IPS DF 19.7 (cell line): ENCODE measurements around the gene UPB1.

Experiments used
- DNase-seq: peaks from one replicate; pipeline ENCODE4 v3.0.0-alpha.2; 2013; ENCODE audit warnings: low read depth, low spot score

The UPB1 gene

DNA sequence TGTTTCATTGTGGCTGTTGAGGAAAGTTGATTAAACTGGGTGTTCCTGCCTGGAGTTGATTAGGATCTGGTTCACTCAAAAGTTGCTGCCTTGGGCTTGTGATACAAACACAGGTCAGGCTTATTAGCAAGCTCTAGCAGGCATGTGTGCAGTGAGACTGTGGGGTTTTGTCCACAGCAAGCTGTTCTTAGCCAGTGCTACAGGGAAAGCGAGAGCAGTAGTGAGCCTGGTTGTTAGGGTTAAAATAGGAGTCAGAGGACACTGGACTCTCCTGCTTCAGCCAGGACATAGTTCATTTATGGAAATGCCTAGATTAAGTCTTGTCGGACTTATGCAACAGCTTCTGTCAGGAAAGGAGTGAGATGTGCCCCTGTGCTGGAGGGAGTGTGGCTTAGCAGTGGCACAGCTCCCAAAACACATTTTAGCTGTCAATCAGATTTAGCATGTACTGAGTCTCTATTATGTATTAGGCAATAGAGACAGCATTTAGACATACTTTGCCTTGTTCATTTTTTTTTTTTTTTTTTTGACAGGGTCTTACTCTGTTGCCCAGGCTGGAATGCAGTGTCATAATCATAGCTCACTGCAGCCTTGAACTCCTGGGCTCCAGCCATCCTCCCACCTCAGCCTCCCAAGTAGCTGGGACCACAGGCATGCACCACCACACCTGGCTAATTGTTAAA, 69.4 kb downstream of the UPB1 start:
- DNase-seq, result no peak

DNA sequence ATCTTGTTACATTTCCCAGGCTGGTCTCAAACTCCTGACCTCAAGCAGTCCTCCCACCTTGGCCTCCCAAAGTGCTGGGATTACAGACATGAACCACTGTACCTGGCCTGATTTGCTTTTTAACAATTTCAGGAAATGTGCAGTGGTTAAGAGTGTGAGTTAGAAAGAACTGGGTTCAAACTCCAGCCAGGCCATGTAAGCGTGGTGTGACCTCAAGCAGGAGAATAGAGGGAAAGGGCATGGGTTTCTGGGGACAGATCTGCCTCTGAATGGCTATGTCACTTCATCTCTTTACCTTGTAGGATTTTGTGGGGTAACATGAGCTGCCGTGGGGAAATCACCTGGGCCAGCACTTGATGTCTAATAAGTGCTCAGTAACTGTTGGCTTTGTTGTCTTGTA, 69.9 kb downstream of the UPB1 start:
- DNase-seq, result no peak

DNA sequence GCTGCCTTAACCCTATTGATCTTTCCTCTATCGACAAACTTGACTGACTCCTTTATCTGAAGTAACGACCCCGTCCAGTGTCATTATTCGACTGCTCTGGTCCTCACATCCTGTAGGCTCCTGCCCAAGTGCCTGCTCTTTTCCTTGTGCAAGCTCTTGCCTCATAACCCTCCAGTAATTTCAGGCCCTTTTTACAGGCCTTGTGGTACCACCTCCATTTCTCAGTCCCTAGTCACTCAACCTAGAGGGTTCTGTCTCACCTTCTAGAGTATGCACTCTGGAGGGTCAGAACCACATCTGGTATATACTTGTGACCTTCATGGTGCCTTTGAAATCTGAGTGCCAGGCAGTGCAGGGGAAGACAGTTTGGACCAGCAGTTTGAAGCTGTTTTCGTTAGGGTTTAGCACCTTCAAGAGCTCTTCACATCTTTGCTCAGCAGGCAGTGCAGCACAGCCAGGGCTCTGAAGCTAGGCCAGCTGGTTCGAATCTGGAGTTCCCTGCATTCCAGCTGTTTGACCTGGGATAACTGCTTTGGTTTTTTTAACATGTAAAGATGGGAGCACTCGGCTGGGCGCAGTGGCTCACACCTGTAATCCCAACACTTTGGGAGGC, 71.9 kb downstream of the UPB1 start:
- DNase-seq, result no peak

DNA sequence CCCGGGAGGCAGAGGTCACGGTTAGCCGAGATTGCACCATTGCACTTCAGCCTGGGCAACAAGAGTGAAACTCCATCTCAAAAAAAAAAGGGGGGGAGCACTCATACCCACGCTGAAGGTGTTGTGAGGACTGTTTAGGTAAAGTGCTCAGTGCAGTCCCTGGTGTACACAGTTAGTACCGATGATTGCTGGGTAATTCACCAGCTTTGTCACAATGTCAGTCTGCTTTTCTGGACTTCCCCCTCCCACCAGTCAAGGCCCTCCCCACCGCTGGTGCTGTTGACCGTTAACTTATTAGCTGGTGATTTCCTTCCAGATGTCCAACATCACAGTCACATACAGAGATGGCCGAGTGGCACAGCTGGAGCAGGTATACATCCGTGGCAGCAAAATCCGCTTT, 72.5 kb downstream of the UPB1 start:
- DNase-seq, result no peak

DNA sequence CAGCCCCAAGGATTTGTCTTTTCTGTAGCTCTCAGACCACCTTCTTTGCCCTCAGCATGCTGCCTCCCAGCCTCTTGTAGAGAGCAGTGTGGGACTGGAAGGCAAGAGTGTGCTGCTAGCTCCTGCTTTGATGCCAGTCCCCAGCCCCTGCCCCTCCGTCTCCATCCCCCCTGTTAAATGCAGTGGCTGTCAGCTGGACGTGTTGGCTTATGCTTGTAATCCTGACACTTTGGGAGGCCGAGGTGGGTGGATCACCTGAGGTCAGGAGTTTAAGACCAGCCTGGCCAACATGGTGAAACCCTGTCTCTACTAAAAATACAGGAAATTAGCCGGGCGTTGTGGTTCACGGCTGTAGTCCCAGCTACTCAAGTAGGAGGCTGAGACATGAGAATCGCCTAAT, 76.1 kb downstream of the UPB1 start:
- DNase-seq, result no peak

DNA sequence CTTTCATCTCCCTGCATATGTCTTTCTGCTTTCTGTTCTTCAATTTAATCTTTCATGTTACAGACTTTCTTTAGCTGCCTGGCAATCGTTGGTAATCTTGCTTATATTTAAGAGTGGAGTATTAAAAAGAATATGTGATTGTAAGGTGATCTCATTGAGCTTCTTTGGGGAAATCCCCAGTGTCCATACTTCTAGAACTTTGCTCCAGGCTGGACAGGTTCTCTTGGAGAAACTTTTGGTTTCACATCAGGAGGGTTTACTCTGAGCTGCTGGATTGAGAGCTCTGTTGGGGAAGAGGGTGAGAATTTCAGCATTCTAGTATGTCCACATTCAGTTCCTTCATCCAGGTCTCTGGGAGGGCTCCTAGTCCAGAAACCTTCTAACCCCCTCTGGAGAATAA, 81.6 kb downstream of the UPB1 start:
- no peak for DNase-seq
